ENCODE data around the gene AFF3. TPM values are rescaled to one million over a fixed set of nuclear protein-coding genes. Genes with fewer than 3 reads are reported as not detected.
A peak's percentile ranks its signal among the peaks of the same experiment; 100 is the strongest.

Gene AFF3
- total and polyA plus RNA-seq, 8 donors = 16.4 to 42.0 (median 21.4) TPM

- TF ChIP-seq CTCF (IDR thresholded peaks at IDR 0.05) = no peak
- no peaks in the 10 kb centered on the region for H3K4me1 ChIP-seq
- H3K36me3 ChIP-seq = no peaks in the 10 kb centered on the region
- no peaks in the 10 kb centered on the region for H3K27me3 ChIP-seq
- no peaks in the 10 kb centered on the region for H3K9me3 ChIP-seq
- intact Hi-C loops (cut with DNase I) = no loop called here
- DNase-seq (peak in 1 of 4 donors; percentile 69), ATAC-seq (no peak)
- H3K27ac ChIP-seq = no peak overlapping the region
- H3K4me3 ChIP-seq = no peak overlapping the region
Observed at GRCh38 chr2:99615247-99615771, 527.1 kb downstream of the AFF3 start.

GRCh38 chr2:99613980-99614379, 528.4 kb downstream of the AFF3 start:
- Histone ChIP-seq H3K27me3 (no peaks in the 10 kb centered on the region), H3K9me3 (no peaks in the 10 kb centered on the region), H3K27ac (no peak overlapping the region), H3K4me1 (no peaks in the 10 kb centered on the region), H3K4me3 (no peak overlapping the region), H3K36me3 (no peaks in the 10 kb centered on the region)
- no peak for ATAC-seq
- intact Hi-C loops (cut with DNase I) = no loop called here
- no peak for TF ChIP-seq CTCF (IDR thresholded peaks at IDR 0.05)
- DNase-seq = no peak

- Histone ChIP-seq H3K9me3 (no peaks in the 10 kb centered on the region), H3K4me1 (no peaks in the 10 kb centered on the region), H3K36me3 (no peaks in the 10 kb centered on the region), H3K4me3 (no peak overlapping the region), H3K27me3 (no peaks in the 10 kb centered on the region), H3K27ac (no peak overlapping the region)
- ATAC-seq (no peak), DNase-seq (no peak)
- TF ChIP-seq CTCF (IDR thresholded peaks at IDR 0.05) = no peak
- intact Hi-C loops (cut with DNase I) = no loop called here
Observed at GRCh38 chr2:99611786-99612185, 530.6 kb downstream of the AFF3 start.

GRCh38 chr2:99611034-99611433, 531.4 kb downstream of the AFF3 start:
- ATAC-seq = no peak
- TF ChIP-seq CTCF (IDR thresholded peaks at IDR 0.05) = no peak
- Histone ChIP-seq H3K4me1 (no peaks in the 10 kb centered on the region), H3K27ac (no peak overlapping the region), H3K36me3 (no peaks in the 10 kb centered on the region), H3K27me3 (no peaks in the 10 kb centered on the region), H3K9me3 (no peaks in the 10 kb centered on the region), H3K4me3 (no peak overlapping the region)
- intact Hi-C loops (cut with DNase I) = no loop called here
- no peak for DNase-seq

GRCh38 chr2:99609851-99610381, 532.5 kb downstream of the AFF3 start:
- TF ChIP-seq CTCF (IDR thresholded peaks at IDR 0.05) = no peak
- H3K27me3 ChIP-seq = no peaks in the 10 kb centered on the region
- no peaks in the 10 kb centered on the region for H3K36me3 ChIP-seq
- DNase-seq (no peak), ATAC-seq (no peak)
- no peaks in the 10 kb centered on the region for H3K9me3 ChIP-seq
- H3K27ac ChIP-seq = no peak overlapping the region
- H3K4me3 ChIP-seq = no peak overlapping the region
- H3K4me1 ChIP-seq = no peaks in the 10 kb centered on the region
- intact Hi-C loops (cut with DNase I) = no loop called here

Measured in left lung (tissue), 10 donors.